GM23248 (cell line): Measurements from ENCODE around the gene APAF1. TPM values are rescaled to one million over a fixed set of nuclear protein-coding genes. Genes with fewer than 3 reads are reported as not detected.

Experiments used
- DNase-seq: peaks from one replicate; pipeline ENCODE4 v3.0.0-alpha.2; 2015
- H2AFZ ChIP-seq: fragments of 200-600 bp; sonication (generic); 2 replicates; pipeline ENCODE4 v1.6.1; 2016; ENCODE audit warnings: antibody characterized with exemption
- H3F3A ChIP-seq: fragments of 200-600 bp; sonication (generic); 2 replicates; pipeline ENCODE4 v1.6.1; 2016; ENCODE audit warnings: mild to moderate bottlenecking, antibody characterized with exemption, mixed run types; ENCODE audit not compliant: insufficient read depth
- H3K27ac ChIP-seq: fragments of 200-600 bp; sonication (generic); 2 replicates; pipeline ENCODE4 v1.5.1; 2016; ENCODE audit warnings: mild to moderate bottlenecking
- H3K27me3 ChIP-seq: fragments of 200-600 bp; sonication (generic); replicated peaks from 2 replicates; pipeline ENCODE4 v1.6.1; 2016; ENCODE audit warnings: mild to moderate bottlenecking; ENCODE audit not compliant: insufficient read depth
- H3K36me3 ChIP-seq: fragments of 200-600 bp; sonication (generic); 2 replicates; pipeline ENCODE4 v1.6.1; 2016; ENCODE audit warnings: low read depth, mild to moderate bottlenecking
- H3K4me1 ChIP-seq: fragments of 200-600 bp; sonication (generic); 2 replicates; pipeline ENCODE4 v1.6.1; 2016; ENCODE audit warnings: mild to moderate bottlenecking; ENCODE audit not compliant: insufficient read depth
- H3K4me2 ChIP-seq: fragments of 200-600 bp; sonication (generic); one replicate; pipeline ENCODE4 v1.6.1; 2016; ENCODE audit warnings: mild to moderate bottlenecking; ENCODE audit not compliant: unreplicated experiment
- H3K4me3 ChIP-seq: fragments of 200-600 bp; sonication (generic); 2 replicates; pipeline ENCODE4 v1.5.1; 2016; ENCODE audit warnings: mild to moderate bottlenecking
- H3K79me2 ChIP-seq: fragments of 200-600 bp; sonication (generic); 2 replicates; pipeline ENCODE4 v1.6.1; 2016; ENCODE audit warnings: mild to moderate bottlenecking; ENCODE audit not compliant: insufficient read depth
- H3K9ac ChIP-seq: fragments of 200-600 bp; sonication (generic); 2 replicates; pipeline ENCODE4 v1.6.1; 2016; ENCODE audit warnings: mild to moderate bottlenecking
- H3K9me2 ChIP-seq: fragments of 200-600 bp; sonication (generic); 2 replicates; pipeline ENCODE4 v1.6.1; 2016; ENCODE audit warnings: mixed run types, mild to moderate bottlenecking, moderate library complexity; ENCODE audit not compliant: insufficient read depth
- H3K9me3 ChIP-seq: fragments of 200-600 bp; sonication (generic); one replicate; pipeline ENCODE4 v1.6.1; 2017; ENCODE audit warnings: low read depth
- H4K20me1 ChIP-seq: fragments of 200-600 bp; sonication (generic); 2 replicates; pipeline ENCODE4 v1.6.0; 2016; ENCODE audit not compliant: insufficient read depth
- EZH2 ChIP-seq: fragments of 200-600 bp; sonication (generic); IDR thresholded peaks from 2 replicates; pipeline ENCODE4 v1.6.1; 2018; ENCODE audit warnings: antibody characterized with exemption, mild to moderate bottlenecking; ENCODE audit not compliant: insufficient read depth, poor library complexity, severe bottlenecking
- EZH2phosphoT487 ChIP-seq: fragments of 200-600 bp; sonication (generic); IDR thresholded peaks from 2 replicates; pipeline ENCODE4 v1.6.1; 2018; ENCODE audit warnings: antibody characterized with exemption, moderate library complexity, mild to moderate bottlenecking, low read depth; ENCODE audit not compliant: insufficient read depth
- WGBS, 2 experiments: methylation state at CpG; one replicate each; pipeline ENCODE4 v1.1.6; 2015 to 2017; ENCODE audit warnings: low lambda C conversion rate in 2 of 2, low coverage in 1 of 2; ENCODE audit errors: missing lambda C conversion rate in 2 of 2; 5-methylcytosine and 5-hydroxymethylcytosine counted together
- in situ Hi-C: fragments of 300-500 bp; cut with MboI; formaldehyde crosslinking; loops from 2 replicates; pipeline ENCODE4 v1.15.0; 2020
- polyA plus RNA-seq: library from polyadenylated mRNA; unstranded; fragments of >200 nt; fragmentation: Nextera tagmentation; extraction: Ambion mirVana; gene quantifications from 2 replicates; pipeline ENCODE4 v1.2.1, GENCODE V29; 2016
- total RNA-seq: library from RNA; depleted of rRNA; stranded (reverse); fragments of >200 nt; shearing (Covaris generic); gene quantifications from 2 replicates; pipeline ENCODE4 v1.2.3, GENCODE V29; 2014

The APAF1 gene
- total and polyA plus RNA-seq, 2 experiments from 2014 or later: 8.3 to 24.5 TPM

DNA sequence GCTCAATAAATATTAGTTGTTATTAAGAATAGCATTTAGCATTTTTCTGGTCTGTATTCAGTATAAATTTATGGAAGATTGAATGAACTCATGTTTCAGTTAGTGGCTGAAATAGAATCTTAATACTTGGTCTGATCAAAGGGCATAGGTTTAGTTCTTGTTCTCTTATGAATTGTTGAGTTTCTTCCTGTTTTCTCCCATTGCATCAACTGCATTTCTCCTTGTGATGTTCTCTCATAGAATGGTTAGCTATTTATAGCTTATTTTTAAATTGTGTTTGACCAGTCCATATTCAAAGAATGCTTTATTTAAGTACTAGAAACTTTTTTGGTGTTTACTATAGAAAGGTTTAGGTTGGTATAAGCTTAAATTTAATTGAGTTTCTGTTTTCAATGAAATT, 29.8 kb downstream of the APAF1 start:
- H3K79me2 ChIP-seq: no peaks in the 10 kb centered on the region; the same call in 1 of the 2 replicates
- no peaks in the 10 kb centered on the region for H3F3A ChIP-seq
- no peak overlapping the region for H3K27ac ChIP-seq
- no peaks in the 10 kb centered on the region for H4K20me1 ChIP-seq
- no peak for DNase-seq
- no peaks in the 10 kb centered on the region for H3K4me1 ChIP-seq
- H3K27me3 ChIP-seq: no peaks in the 10 kb centered on the region
- H3K36me3 ChIP-seq: peaks cover 21% of the 10 kb centered on the region
- H3K9me2 ChIP-seq: no peaks in the 10 kb centered on the region
- no peak overlapping the region for H2AFZ ChIP-seq
- H3K9me3 ChIP-seq: no peaks in the 10 kb centered on the region
- TF ChIP-seq EZH2phosphoT487 (no peak), EZH2 (no peak)
- no peak overlapping the region for H3K4me3 ChIP-seq
- in situ Hi-C loops: no loop called here
- H3K9ac ChIP-seq: no peak overlapping the region
- no peak overlapping the region for H3K4me2 ChIP-seq

DNA sequence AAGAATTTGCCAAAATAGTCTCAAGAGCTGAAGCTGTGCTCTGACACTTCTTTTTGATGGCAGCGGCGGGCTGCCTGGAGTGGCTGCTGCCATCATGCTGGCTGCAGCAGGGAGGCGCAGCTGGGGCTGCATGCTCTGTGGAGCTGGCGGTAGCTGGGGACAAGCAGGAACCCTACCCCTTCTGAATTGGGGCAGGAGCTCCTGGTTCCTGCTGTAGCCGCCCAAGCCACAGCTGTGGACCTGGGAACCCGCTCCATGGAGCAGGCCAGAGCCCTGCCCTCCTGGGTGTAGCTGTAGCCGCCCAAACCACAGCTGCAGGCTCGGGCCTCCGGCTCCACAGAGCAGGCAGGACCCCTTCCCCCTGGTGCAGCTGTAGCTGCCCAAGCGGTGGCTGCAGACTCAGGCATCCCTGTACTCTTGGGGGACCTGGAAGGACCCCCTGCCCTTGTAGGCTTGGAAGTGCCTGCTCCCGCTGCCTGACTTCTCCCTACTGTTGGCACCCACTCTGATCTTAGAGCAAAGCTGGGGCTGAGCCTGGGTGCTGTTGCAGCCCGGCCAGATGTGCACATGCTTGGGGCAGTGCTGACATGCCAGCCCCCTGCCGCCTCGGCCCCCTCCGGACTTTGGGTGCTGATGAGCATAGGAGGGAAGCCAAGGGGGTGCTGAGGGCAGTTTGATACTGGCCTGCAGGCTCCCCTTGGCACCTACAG, 33.3 kb downstream of the APAF1 start:
- no peak for DNase-seq

DNA sequence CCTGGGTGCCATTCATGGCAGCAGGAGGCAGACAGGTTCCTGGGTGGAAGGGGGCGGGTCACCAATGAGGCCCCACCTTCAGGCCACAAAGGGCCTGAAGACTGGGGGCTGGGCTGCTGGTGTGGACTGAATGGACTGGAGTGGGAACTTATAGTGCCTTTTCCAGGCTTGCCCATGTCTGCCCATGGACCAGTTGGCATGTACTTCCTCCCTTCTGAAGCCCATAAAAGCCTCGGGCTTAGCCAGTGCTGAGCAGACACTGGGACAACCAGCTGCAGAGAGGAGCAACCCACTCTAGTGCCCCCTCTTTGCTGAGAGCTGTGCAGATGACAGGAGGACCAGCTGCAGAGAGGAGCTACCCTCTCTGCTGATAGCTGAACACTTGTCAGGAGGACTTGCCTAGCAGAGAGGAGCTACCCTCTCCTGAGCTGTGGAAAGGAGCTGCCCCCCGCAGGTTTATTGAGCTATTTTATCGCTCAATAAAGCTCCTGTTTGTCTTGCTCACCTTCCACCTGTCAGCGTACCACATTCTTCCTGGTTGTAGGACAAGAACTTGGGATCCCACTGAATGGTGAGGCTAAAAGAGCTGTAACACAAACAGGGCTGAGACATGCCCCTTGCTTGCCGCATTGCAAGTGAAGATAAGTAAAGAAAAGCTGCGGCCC, 34.0 kb downstream of the APAF1 start:
- in situ Hi-C loops: no loop called here
- H3K36me3 ChIP-seq: peaks cover 48% of the 10 kb centered on the region
- no peaks in the 10 kb centered on the region for H3K27me3 ChIP-seq
- H3K9me2 ChIP-seq: no peaks in the 10 kb centered on the region
- no peaks in the 10 kb centered on the region for H3K4me1 ChIP-seq
- H3K79me2 ChIP-seq: no peaks in the 10 kb centered on the region
- no peak overlapping the region for H2AFZ ChIP-seq
- no peak for TF ChIP-seq EZH2phosphoT487
- TF ChIP-seq EZH2: no peak
- DNase-seq: no peak
- no peak overlapping the region for H3K4me2 ChIP-seq
- H3K9ac ChIP-seq: no peak overlapping the region
- no peaks in the 10 kb centered on the region for H4K20me1 ChIP-seq
- no peak overlapping the region for H3K27ac ChIP-seq
- no peak overlapping the region for H3K4me3 ChIP-seq
- H3K9me3 ChIP-seq: no peaks in the 10 kb centered on the region
- H3F3A ChIP-seq: no peaks in the 10 kb centered on the region
- WGBS, 2 experiments: 96 to 99% methylated on average over 6 to 7 of the region's 7 CpGs

More for the DNA sequence above, 33.3 kb downstream of the APAF1 start:
- Histone ChIP-seq H3K4me1 (no peaks in the 10 kb centered on the region), H3K9me2 (no peaks in the 10 kb centered on the region), H4K20me1 (no peaks in the 10 kb centered on the region), H3K9me3 (no peaks in the 10 kb centered on the region), H3K4me3 (no peak overlapping the region), H3K27me3 (no peaks in the 10 kb centered on the region), H3K36me3 (peaks cover 46% of the 10 kb centered on the region), H3K79me2 (no peaks in the 10 kb centered on the region), H2AFZ (no peak overlapping the region), H3K27ac (no peak overlapping the region), H3F3A (no peaks in the 10 kb centered on the region), H3K9ac (no peak overlapping the region), H3K4me2 (no peak overlapping the region)
- TF ChIP-seq EZH2phosphoT487 (no peak), EZH2 (no peak)
- WGBS, 2 experiments: 89 to 92% methylated on average over 14 to 15 of the region's 15 CpGs
- in situ Hi-C loops: no loop called here

DNA sequence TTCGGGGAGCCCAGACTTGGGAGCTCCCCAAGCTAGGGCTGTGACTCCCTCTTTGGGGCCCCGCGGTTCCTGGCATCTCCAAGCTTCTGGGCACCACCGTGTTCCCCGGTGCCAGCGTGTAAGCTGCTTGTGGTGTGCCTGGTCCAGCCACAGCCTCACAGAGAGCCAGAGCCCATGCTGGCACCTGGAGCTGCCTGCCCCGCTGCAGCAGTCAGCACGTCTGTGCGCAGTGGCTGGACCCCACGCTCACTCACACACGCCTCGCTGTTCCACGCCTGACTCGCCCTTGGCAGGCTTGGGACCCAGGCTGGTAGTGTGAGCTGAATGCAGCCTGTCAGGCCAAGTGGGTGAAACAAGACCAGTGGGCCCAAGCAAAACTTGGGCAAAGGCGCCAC, 34.5 kb downstream of the APAF1 start:
- no peak overlapping the region for H3K9ac ChIP-seq
- no peaks in the 10 kb centered on the region for H3K79me2 ChIP-seq
- H3K27me3 ChIP-seq: no peaks in the 10 kb centered on the region
- H3K36me3 ChIP-seq: peaks cover 48% of the 10 kb centered on the region
- no peaks in the 10 kb centered on the region for H3K4me1 ChIP-seq
- no peak overlapping the region for H3K27ac ChIP-seq
- TF ChIP-seq EZH2phosphoT487 (no peak), EZH2 (no peak)
- no peak for DNase-seq
- WGBS, 2 experiments: 89 to 91% methylated on average over 13 to 15 of the region's 15 CpGs
- H3K4me3 ChIP-seq: no peak overlapping the region
- H3K4me2 ChIP-seq: no peak overlapping the region
- H3F3A ChIP-seq: no peaks in the 10 kb centered on the region
- H3K9me2 ChIP-seq: no peaks in the 10 kb centered on the region
- no peaks in the 10 kb centered on the region for H3K9me3 ChIP-seq
- no peaks in the 10 kb centered on the region for H4K20me1 ChIP-seq
- H2AFZ ChIP-seq: no peak overlapping the region
- in situ Hi-C loops: no loop called here
